ENCODE measurements around the gene STAG1. TPM values are rescaled to one million over a fixed set of nuclear protein-coding genes. Genes with fewer than 3 reads are reported as not detected.

STAG1 gene
- total RNA-seq, 2 donors from 2014 or later: 38.2 to 43.5 TPM

GRCh38 chr3:136332776-136333175 lies 419.4 kb downstream of the STAG1 start:
- DNase-seq: no peak
- no peak for TF ChIP-seq CTCF (IDR thresholded peaks at IDR 0.05)
- Histone ChIP-seq H3K27ac (no peak overlapping the region), H3K4me3 (no peak overlapping the region), H3K27me3 (no peaks in the 10 kb centered on the region), H3K4me1 (no peaks in the 10 kb centered on the region), H3K9me3 (no peaks in the 10 kb centered on the region), H3K36me3 (no peaks in the 10 kb centered on the region), H3K9ac (ENCODE audit: low read depth in 2 of 2, low read length in 2 of 2) (no peak overlapping the region)
- intact Hi-C loops (cut with DNase I): no loop called here

- no peaks in the 10 kb centered on the region for H3K36me3 ChIP-seq
- no peaks in the 10 kb centered on the region for H3K9me3 ChIP-seq
- H3K27me3 ChIP-seq: no peaks in the 10 kb centered on the region
Measured at GRCh38 chr3:136332302-136332701, 419.9 kb downstream of the STAG1 start.

GRCh38 chr3:136330900-136331299 lies 421.3 kb downstream of the STAG1 start:
- intact Hi-C loops (cut with DNase I): no loop called here
- no peak for DNase-seq
- H3K9me3 ChIP-seq: no peaks in the 10 kb centered on the region
- H3K4me1 ChIP-seq: no peaks in the 10 kb centered on the region
- H3K4me3 ChIP-seq: no peak overlapping the region
- no peaks in the 10 kb centered on the region for H3K36me3 ChIP-seq
- H3K27ac ChIP-seq: no peak overlapping the region
- no peak overlapping the region for H3K9ac ChIP-seq (ENCODE audit: low read depth in 2 of 2, low read length in 2 of 2)
- TF ChIP-seq CTCF (IDR thresholded peaks at IDR 0.05): no peak
- no peaks in the 10 kb centered on the region for H3K27me3 ChIP-seq

More at GRCh38 chr3:136332302-136332701, 419.9 kb downstream of the STAG1 start:
- no peak for DNase-seq
- no peak overlapping the region for H3K9ac ChIP-seq (ENCODE audit: low read depth in 2 of 2, low read length in 2 of 2)
- no peaks in the 10 kb centered on the region for H3K4me1 ChIP-seq
- no peak overlapping the region for H3K4me3 ChIP-seq
- intact Hi-C loops (cut with DNase I): no loop called here
- TF ChIP-seq CTCF (IDR thresholded peaks at IDR 0.05): no peak
- H3K27ac ChIP-seq: no peak overlapping the region

GRCh38 chr3:136329593-136329992 lies 422.6 kb downstream of the STAG1 start:
- Histone ChIP-seq H3K36me3 (no peaks in the 10 kb centered on the region), H3K9me3 (no peaks in the 10 kb centered on the region), H3K27ac (no peak overlapping the region), H3K4me3 (no peak overlapping the region), H3K4me1 (no peaks in the 10 kb centered on the region), H3K27me3 (no peaks in the 10 kb centered on the region), H3K9ac (ENCODE audit: low read depth in 2 of 2, low read length in 2 of 2) (no peak overlapping the region)
- intact Hi-C loops (cut with DNase I): no loop called here
- TF ChIP-seq CTCF (IDR thresholded peaks at IDR 0.05): no peak
- DNase-seq: no peak

GRCh38 chr3:136327671-136328070 lies 424.5 kb downstream of the STAG1 start:
- no peak for TF ChIP-seq CTCF (IDR thresholded peaks at IDR 0.05)
- Histone ChIP-seq H3K4me1 (no peaks in the 10 kb centered on the region), H3K27me3 (no peaks in the 10 kb centered on the region), H3K9me3 (no peaks in the 10 kb centered on the region), H3K36me3 (no peaks in the 10 kb centered on the region), H3K27ac (no peak overlapping the region), H3K9ac (ENCODE audit: low read depth in 2 of 2, low read length in 2 of 2) (no peak overlapping the region), H3K4me3 (no peak overlapping the region)
- intact Hi-C loops (cut with DNase I): no loop called here
- no peak for DNase-seq

GRCh38 chr3:136326316-136326715 lies 425.9 kb downstream of the STAG1 start:
- no peaks in the 10 kb centered on the region for H3K27me3 ChIP-seq
- no peak overlapping the region for H3K4me3 ChIP-seq
- H3K9ac ChIP-seq (ENCODE audit: low read depth in 2 of 2, low read length in 2 of 2): no peak overlapping the region
- no peaks in the 10 kb centered on the region for H3K4me1 ChIP-seq
- H3K27ac ChIP-seq: no peak overlapping the region
- intact Hi-C loops (cut with DNase I): no loop called here
- H3K9me3 ChIP-seq: no peaks in the 10 kb centered on the region
- no peaks in the 10 kb centered on the region for H3K36me3 ChIP-seq
- TF ChIP-seq CTCF (IDR thresholded peaks at IDR 0.05): no peak
- no peak for DNase-seq
